Coronary artery (tissue), 2 donors: ENCODE measurements around the gene UGT1A6.

Experiments
- DNase-seq: peaks from one replicate; pipeline ENCODE4 v3.0.0-alpha.2; 2017; ENCODE audit warnings: low spot score
- H3K27ac ChIP-seq, 2 donors: fragments of 200-600 bp; sonication (generic); one replicate each; pipeline ENCODE4 v1.5.1; 2016 to 2019
- H3K4me3 ChIP-seq: fragments of 200-600 bp; sonication (generic); 2 replicates; pipeline ENCODE4 v1.5.1; 2016; ENCODE audit warnings: mild to moderate bottlenecking, moderate library complexity
- TF ChIP-seq, protein P1 (sequence below): fragments of 200-600 bp; sonication (generic); IDR thresholded peaks from one replicate; pipeline ENCODE4 v1.5.1; 2019; ENCODE audit warnings: antibody characterized with exemption

UGT1A6 gene

DNA sequence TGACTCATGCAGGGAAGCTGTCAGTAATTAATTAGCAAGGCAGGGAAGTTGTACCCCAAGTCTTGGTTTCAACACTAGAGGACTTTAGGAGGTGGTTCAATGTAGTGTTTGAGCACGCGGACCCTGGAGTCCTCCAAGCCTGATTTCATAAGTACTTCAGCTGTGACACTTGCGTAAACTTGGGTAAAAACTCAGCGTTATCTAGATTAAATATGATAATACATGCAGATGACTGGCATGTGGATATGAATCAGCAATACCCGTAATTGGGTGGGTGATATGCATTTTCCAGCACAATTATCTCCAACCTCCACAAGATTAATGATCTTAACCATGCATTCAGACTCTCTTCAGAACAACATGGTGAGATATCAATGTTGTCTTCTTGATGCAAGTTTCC is 5.8 kb upstream of the UGT1A6 start:
- H3K27ac ChIP-seq: no peak overlapping the region
- TF ChIP-seq, protein P1, sequence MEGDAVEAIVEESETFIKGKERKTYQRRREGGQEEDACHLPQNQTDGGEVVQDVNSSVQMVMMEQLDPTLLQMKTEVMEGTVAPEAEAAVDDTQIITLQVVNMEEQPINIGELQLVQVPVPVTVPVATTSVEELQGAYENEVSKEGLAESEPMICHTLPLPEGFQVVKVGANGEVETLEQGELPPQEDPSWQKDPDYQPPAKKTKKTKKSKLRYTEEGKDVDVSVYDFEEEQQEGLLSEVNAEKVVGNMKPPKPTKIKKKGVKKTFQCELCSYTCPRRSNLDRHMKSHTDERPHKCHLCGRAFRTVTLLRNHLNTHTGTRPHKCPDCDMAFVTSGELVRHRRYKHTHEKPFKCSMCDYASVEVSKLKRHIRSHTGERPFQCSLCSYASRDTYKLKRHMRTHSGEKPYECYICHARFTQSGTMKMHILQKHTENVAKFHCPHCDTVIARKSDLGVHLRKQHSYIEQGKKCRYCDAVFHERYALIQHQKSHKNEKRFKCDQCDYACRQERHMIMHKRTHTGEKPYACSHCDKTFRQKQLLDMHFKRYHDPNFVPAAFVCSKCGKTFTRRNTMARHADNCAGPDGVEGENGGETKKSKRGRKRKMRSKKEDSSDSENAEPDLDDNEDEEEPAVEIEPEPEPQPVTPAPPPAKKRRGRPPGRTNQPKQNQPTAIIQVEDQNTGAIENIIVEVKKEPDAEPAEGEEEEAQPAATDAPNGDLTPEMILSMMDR: no peak
- no peak overlapping the region for H3K4me3 ChIP-seq
- no peak for DNase-seq

DNA sequence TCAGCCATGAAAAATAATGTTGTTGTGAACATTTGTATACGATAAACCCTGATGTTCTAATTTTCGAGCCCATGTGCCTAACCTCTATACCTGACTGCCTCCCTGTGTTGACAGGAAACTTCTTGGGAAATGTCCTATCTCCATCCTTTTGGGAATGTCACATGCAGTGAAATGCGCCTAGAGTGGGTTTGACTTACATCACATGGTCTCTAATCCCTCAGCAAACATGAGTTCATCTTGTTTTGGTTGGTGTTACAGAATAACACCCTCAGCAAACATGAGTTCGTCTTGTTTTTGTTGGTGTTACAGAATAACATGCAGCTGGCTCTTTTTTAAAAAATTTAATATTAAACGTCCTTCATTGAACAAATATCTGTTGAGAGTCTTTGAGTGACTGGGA is 4.3 kb upstream of the UGT1A6 start:
- DNase-seq: no peak
- no peak overlapping the region for H3K4me3 ChIP-seq
- no peak overlapping the region for H3K27ac ChIP-seq
- TF ChIP-seq, protein P1: no peak

DNA sequence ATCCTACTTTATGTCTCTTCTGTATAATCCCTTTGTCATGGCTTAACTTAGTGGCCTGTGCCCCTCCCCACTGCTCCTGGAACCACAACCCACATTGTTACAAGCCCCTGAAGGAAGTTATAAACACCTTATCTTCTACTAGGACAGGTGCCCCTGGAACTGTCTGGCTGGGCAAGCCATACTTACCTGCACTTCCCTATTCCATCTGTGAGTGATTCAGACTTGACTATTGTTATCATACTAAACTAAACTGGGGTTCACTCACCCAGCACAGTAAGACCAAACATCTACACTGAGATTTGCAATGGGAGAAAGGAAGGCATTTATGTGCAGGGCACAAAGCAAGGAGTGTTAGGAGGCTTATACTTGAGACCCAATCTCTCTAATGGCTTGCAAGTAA is 3.7 kb upstream of the UGT1A6 start:
- TF ChIP-seq, protein P1: no peak
- no peak for DNase-seq
- Histone ChIP-seq H3K27ac (no peak overlapping the region), H3K4me3 (no peak overlapping the region)

GRCh38 chr2:233689501-233689900 is 3.2 kb upstream of the UGT1A6 start:
- no peak overlapping the region for H3K4me3 ChIP-seq
- H3K27ac ChIP-seq: no peak overlapping the region
- DNase-seq: no peak
- TF ChIP-seq, protein P1: no peak

DNA sequence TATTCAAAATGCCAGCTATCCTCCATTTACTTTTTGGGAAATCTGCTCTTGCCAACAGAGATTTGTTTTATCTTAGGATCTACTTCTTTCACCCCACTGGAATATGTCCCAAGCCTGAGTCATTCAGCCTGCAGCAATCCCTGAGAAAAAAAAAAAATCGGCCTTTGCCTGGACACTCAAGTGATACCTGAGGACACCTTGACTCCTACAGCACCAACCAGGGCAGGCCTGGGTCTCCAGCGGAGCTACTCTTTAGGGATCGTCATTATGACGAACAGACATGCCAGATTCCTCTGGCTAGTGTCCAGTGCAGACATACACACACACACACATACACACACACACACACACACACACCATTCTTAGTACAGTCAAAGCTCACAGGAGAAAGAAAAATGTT is 2.2 kb upstream of the UGT1A6 start:
- TF ChIP-seq, protein P1: no peak
- no peak overlapping the region for H3K4me3 ChIP-seq
- DNase-seq: no peak
- no peak overlapping the region for H3K27ac ChIP-seq

DNA sequence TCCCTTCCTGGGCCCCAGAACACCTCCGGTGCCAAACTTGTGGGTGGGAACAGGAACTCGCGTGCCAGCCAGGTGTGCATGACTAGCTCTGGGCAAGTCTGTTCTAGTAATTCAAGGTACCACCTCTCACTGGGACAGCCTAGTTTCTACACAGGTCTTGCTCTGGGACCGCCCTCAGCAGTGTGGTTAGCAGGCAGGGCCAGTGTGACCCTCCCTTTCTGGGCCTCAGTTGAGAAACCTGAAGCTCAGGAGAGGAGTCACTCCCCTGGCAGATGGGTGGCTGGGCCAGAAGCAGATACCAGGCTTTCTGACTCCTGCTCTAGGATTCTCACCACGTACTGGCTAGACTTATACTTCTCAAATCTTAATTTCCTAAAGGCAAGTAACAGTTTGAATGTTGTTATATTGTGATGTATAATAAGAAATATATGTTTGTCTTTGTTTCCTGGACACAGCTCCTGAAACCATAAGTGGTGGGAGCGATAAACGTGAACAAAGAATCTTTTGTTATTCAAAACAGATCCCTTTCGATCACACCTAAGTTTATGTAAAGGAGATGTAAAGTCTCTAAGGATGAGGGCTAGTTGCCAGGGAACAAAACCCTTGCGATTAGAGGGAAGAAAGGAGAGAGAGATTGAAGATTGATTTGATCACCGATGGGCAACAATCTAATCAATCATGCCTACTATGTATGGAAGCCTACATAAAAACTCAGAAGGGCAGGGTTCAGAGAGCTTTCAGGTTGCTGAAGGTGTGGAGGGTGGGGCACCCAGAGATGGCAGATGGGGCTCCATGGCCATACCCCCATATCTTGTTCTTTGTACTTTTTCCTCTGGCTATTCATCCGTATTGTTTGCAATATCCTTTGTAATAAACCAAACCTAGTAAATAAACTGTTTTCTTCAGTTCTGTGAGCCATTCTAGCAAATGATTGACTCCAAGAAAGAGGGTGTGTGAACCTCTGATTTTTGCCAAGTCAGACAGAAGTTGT is 952 bp upstream of the UGT1A6 start:
- DNase-seq: no peak
- TF ChIP-seq, protein P1: no peak
- Histone ChIP-seq H3K4me3 (no peak overlapping the region), H3K27ac (no peak overlapping the region)

- DNase-seq: no peak
- no peak overlapping the region for H3K4me3 ChIP-seq
- no peak overlapping the region for H3K27ac ChIP-seq
- TF ChIP-seq, protein P1: no peak
Observed at GRCh38 chr2:233693963-233694362, 1.3 kb downstream of the UGT1A6 start.
